ENCODE results near the gene PEX26. TPM values are rescaled to one million over a fixed set of nuclear protein-coding genes. Genes with fewer than 3 reads are reported as not detected.

Gene PEX26
- total RNA-seq, 2 experiments from 2014 or later = 56.3 to 56.8 TPM

DNA sequence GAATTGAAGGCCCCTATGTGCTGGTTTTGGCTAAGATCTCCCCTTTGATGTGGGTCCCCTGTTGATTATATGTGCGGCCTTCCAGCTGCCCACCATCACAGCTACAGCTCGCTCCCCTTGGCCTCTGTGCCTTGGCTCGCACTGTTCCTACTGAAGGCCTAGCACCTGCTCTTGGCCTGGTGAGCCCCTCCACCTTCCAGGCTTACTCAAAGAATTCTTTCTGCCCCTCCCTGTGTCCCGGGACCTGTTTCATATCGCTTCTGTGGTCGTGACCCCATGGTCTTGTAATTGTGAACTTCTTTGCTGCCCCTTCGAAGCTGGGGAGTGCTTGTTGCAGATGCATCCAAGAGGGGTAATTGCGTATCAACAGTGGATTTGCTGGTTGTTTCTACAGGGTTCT is 12.5 kb downstream of the PEX26 start:
- Mint-ChIP-seq H3K9me3 (no peaks in the 10 kb centered on the region), H3K27ac (no peak overlapping the region), H3K4me3 (no peak overlapping the region)

GRCh38 chr22:18091478-18091877 is 13.7 kb downstream of the PEX26 start:
- Mint-ChIP-seq H3K27ac (peak overlapping the region; percentile 89), H3K36me3 (peaks cover 50% of the 10 kb centered on the region), H3K4me3 (peak overlapping the region; percentile 72), H3K27me3 (no peaks in the 10 kb centered on the region), H3K4me1 (ENCODE audit: low read depth) (peaks cover 45% of the 10 kb centered on the region), H3K9me3 (no peaks in the 10 kb centered on the region)
- peak; percentile 36 for DNase-seq
- ChIA-PET CTCF (interaction anchor here (1.2 to 1.9 kb wide), 2 partner anchors 14 to 16 kb away, joined by 5 to 6 read pairs; partner anchors contain the start of gene PEX26), POLR2A (interaction anchor here (1.1 to 1.8 kb wide), 2 partner anchors 13 to 15 kb away, joined by 9 read pairs; partner anchors contain the start of gene PEX26)
- intact Hi-C loops (cut with micrococcal nuclease) = no loop called here

More for the DNA sequence above, 12.5 kb downstream of the PEX26 start:
- POLR2A ChIA-PET = interaction anchor here (3.2 kb wide), 1 partner anchor 12 kb away, joined by 24 read pairs; the partner anchor contains the start of gene PEX26
- peaks cover 38% of the 10 kb centered on the region for H3K4me1 Mint-ChIP-seq (ENCODE audit: low read depth)
- no peak for DNase-seq
- CTCF ChIA-PET = interaction anchor here (1.0 to 1.9 kb wide), 3 partner anchors 12 to 15 kb away, joined by 3 to 6 read pairs (median 5); partner anchors contain the start of gene PEX26
- intact Hi-C loops (cut with micrococcal nuclease) = no loop called here
- peaks cover 46% of the 10 kb centered on the region for H3K36me3 Mint-ChIP-seq
- H3K27me3 Mint-ChIP-seq = no peaks in the 10 kb centered on the region

DNA sequence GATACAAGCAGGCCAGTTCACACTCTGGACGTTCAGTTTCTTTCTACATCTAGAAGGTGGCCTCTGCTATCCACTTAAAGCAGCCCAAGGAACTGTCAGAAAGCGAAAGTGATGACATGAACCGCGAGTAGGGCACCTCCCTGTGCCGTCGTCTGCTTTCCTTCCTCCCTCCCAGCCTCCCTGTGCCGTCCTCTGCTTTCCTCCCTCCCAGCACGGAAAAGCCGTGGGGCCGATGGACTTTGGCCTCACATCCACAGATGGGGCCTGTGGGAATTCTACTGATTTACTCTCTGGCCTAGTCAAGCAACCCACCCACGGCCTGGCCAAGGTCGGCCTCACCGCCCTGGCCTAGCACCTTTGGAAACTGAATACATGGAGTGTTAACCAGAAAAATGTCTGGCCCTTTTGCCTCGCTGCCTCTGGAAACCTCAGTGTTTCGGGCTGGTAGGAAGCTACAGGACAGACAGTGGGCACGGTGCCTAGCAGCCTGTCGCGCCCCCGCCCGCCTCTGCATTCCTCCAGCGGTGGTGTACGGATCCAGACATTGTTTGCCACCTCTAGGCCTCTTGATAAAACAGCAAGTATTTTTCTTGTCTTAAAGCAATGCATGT is 14.2 kb downstream of the PEX26 start:
- H3K36me3 Mint-ChIP-seq = peaks cover 55% of the 10 kb centered on the region
- peak overlapping the region; percentile 72 for H3K4me3 Mint-ChIP-seq
- ChIA-PET CTCF (interaction anchor here (1.9 kb wide), 1 partner anchor 17 kb away, joined by 6 read pairs; no protein-coding TSS in a partner anchor), POLR2A (interaction anchor here (1.1 to 1.8 kb wide), 2 partner anchors 14 kb away, joined by 9 read pairs; partner anchors contain the start of gene PEX26)
- intact Hi-C loops (cut with micrococcal nuclease) = no loop called here
- DNase-seq = peak; percentile 66
- peaks cover 50% of the 10 kb centered on the region for H3K4me1 Mint-ChIP-seq (ENCODE audit: low read depth)
- no peaks in the 10 kb centered on the region for H3K27me3 Mint-ChIP-seq
- H3K27ac Mint-ChIP-seq = peak overlapping the region; percentile 89
- H3K9me3 Mint-ChIP-seq = peaks cover 2% of the 10 kb centered on the region

- ChIA-PET CTCF (interaction anchor here (0.8 kb wide), 1 partner anchor 21 kb away, joined by 3 read pairs; no protein-coding TSS in a partner anchor), POLR2A (interaction anchor here (1.8 kb wide), 1 partner anchor 16 kb away, joined by 7 read pairs; the partner anchor contains the start of gene PEX26)
- H3K9me3 Mint-ChIP-seq = peaks cover 2% of the 10 kb centered on the region
- no peak overlapping the region for H3K27ac Mint-ChIP-seq
- intact Hi-C loops (cut with micrococcal nuclease) = no loop called here
- no peak overlapping the region for H3K4me3 Mint-ChIP-seq
- DNase-seq = no peak
- no peaks in the 10 kb centered on the region for H3K27me3 Mint-ChIP-seq
- H3K36me3 Mint-ChIP-seq = peaks cover 40% of the 10 kb centered on the region
- H3K4me1 Mint-ChIP-seq (ENCODE audit: low read depth) = peaks cover 42% of the 10 kb centered on the region
These were observed 15.9 kb downstream of the PEX26 start for GRCh38 chr22:18093661-18094060.

GRCh38 chr22:18095101-18095805 is 17.5 kb downstream of the PEX26 start:
- CTCF ChIA-PET = interaction anchor here (0.6 to 1.1 kb wide), 3 partner anchors 12 to 353 kb away, joined by 3 to 4 read pairs (median 3); partner anchors contain the start of gene PEX26
- peaks cover 34% of the 10 kb centered on the region for H3K4me1 Mint-ChIP-seq (ENCODE audit: low read depth)
- no peaks in the 10 kb centered on the region for H3K27me3 Mint-ChIP-seq
- POLR2A ChIA-PET = interaction anchor here (0.9 to 1.8 kb wide), 3 partner anchors 11 to 18 kb away, joined by 3 to 7 read pairs (median 5); partner anchors contain the start of gene PEX26
- H3K27ac Mint-ChIP-seq = no peak overlapping the region
- peak; percentile 38 for DNase-seq
- H3K9me3 Mint-ChIP-seq = peaks cover 2% of the 10 kb centered on the region
- H3K4me3 Mint-ChIP-seq = no peak overlapping the region
- peaks cover 40% of the 10 kb centered on the region for H3K36me3 Mint-ChIP-seq
- intact Hi-C loops (cut with micrococcal nuclease) = no loop called here

- peaks cover 2% of the 10 kb centered on the region for H3K9me3 Mint-ChIP-seq
- peaks cover 24% of the 10 kb centered on the region for H3K4me1 Mint-ChIP-seq (ENCODE audit: low read depth)
- no peak overlapping the region for H3K4me3 Mint-ChIP-seq
- POLR2A ChIA-PET = interaction anchor here (1.1 kb wide), 1 partner anchor 10 kb away, joined by 3 read pairs; no protein-coding TSS in a partner anchor
- peak overlapping the region; percentile 16 for H3K27ac Mint-ChIP-seq
- H3K36me3 Mint-ChIP-seq = peaks cover 48% of the 10 kb centered on the region
- CTCF ChIA-PET = no interaction called here
- DNase-seq = peak; percentile 56
- intact Hi-C loops (cut with micrococcal nuclease) = loop anchor here (1.0 kb wide), 1 partner anchor 9 kb away; no protein-coding TSS in a partner anchor
- no peaks in the 10 kb centered on the region for H3K27me3 Mint-ChIP-seq
These were observed 19.0 kb downstream of the PEX26 start for GRCh38 chr22:18096823-18097222.

- H3K4me3 Mint-ChIP-seq = no peak overlapping the region
- H3K27ac Mint-ChIP-seq = no peak overlapping the region
- peaks cover 57% of the 10 kb centered on the region for H3K36me3 Mint-ChIP-seq
- H3K27me3 Mint-ChIP-seq = no peaks in the 10 kb centered on the region
- intact Hi-C loops (cut with micrococcal nuclease) = no loop called here
- CTCF ChIA-PET = interaction anchor here (1.7 kb wide), 1 partner anchor 10 kb away, joined by 4 read pairs; the partner anchor contains the start of gene TUBA8
- peaks cover 41% of the 10 kb centered on the region for H3K4me1 Mint-ChIP-seq (ENCODE audit: low read depth)
- H3K9me3 Mint-ChIP-seq = peaks cover 16% of the 10 kb centered on the region
- no peak for DNase-seq
- POLR2A ChIA-PET = no interaction called here
These were observed 23.0 kb downstream of the PEX26 start for GRCh38 chr22:18100781-18101180.

DNA sequence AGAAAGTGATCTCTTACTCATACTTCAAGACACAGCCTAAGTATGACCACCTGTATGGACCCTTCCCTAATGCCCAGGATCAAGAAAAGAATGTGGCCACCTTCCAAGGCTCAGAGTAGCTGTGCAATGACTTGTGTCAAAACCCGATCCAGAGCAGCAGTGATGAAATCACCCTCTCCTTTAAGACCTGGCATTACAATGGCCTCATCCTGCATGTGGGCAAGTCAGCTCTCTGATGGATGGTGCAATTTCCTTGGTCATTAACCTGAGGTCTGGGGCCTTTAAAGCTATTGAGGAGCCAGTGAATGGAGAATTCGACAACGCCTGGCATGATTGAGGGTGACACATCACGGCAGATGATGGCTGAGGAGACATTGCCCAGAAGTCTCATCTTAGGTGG is 23.7 kb downstream of the PEX26 start:
- Mint-ChIP-seq H3K36me3 (peaks cover 57% of the 10 kb centered on the region), H3K4me3 (no peak overlapping the region), H3K27me3 (no peaks in the 10 kb centered on the region), H3K27ac (no peak overlapping the region), H3K9me3 (peaks cover 21% of the 10 kb centered on the region), H3K4me1 (ENCODE audit: low read depth) (peaks cover 40% of the 10 kb centered on the region)
- intact Hi-C loops (cut with micrococcal nuclease) = no loop called here
- CTCF ChIA-PET = no interaction called here
- POLR2A ChIA-PET = no interaction called here
- DNase-seq = no peak

DNA sequence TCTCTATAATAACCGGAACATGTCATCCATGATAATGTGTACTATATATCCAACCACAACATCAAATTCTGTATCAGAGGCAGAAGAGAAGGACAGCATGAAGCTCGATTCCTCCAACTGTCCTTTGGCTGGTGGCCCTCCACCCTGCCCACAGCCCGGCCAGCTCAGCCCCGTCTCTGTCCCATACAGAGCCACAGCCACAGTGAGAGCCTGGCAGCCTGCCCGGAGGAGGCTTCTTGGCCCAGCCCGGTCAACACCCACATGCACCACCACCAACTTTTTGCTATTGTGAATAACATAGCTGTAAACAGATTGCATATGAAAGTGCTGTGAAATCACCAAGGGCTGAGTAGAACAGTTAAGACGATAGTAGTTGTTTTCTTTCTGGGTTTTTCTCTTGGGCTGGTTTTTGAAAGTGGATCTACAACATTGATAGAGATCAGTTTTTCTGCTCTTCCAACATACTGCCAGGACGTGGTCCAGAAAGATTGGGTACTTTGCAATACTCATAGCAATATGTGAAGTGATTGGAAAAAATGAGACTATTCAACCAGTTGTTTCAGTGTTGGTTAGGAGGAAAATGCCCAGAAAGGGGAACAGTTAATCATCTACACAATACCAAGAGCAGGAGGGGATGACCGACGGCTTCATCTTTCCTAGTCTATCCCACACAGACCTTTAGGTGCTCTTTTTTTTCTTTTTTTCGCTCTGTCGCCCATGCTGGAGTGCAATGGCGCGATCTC is 25.9 kb downstream of the PEX26 start:
- no peak overlapping the region for H3K4me3 Mint-ChIP-seq
- H3K9me3 Mint-ChIP-seq = peaks cover 38% of the 10 kb centered on the region
- peaks cover 48% of the 10 kb centered on the region for H3K4me1 Mint-ChIP-seq (ENCODE audit: low read depth)
- peak overlapping the region; percentile 63 for H3K27ac Mint-ChIP-seq
- ChIA-PET POLR2A (interaction anchor here (0.6 kb wide), 1 partner anchor 868 kb away, joined by 3 read pairs; no protein-coding TSS in a partner anchor), CTCF (interaction anchor here (1.3 kb wide), 1 partner anchor 27 kb away, joined by 5 read pairs; no protein-coding TSS in a partner anchor)
- H3K36me3 Mint-ChIP-seq = peaks cover 64% of the 10 kb centered on the region
- intact Hi-C loops (cut with micrococcal nuclease) = no loop called here
- H3K27me3 Mint-ChIP-seq = peaks cover 6% of the 10 kb centered on the region
- peak; percentile 43 for DNase-seq

- H3K4me3 Mint-ChIP-seq = no peak overlapping the region
- no peak for DNase-seq
- intact Hi-C loops (cut with micrococcal nuclease) = no loop called here
These were observed 26.8 kb downstream of the PEX26 start for GRCh38 chr22:18104566-18104965.

DNA sequence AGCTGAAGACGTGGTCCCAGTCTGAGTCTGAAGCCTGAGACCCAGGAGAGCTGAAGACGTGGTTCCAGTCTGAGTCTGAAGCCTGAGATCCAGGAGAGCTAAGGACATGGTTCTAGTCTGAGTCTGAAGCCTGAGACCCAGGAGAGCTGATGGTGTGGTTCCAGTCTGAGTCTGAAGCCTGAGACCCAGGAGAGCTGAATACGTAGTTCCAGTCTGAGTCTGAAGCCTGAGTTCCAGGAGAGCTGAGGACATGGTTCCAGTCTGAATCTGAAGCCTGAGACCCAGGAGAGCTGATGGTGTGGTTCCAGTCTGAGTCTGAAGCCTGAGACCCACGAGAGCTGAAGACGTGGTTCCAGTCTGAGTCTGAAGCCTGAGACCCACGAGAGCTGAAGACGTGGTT is 28.2 kb downstream of the PEX26 start:
- peaks cover 38% of the 10 kb centered on the region for H3K9me3 Mint-ChIP-seq
- H3K36me3 Mint-ChIP-seq = peaks cover 52% of the 10 kb centered on the region
- DNase-seq = peak; percentile 63
- peak overlapping the region; percentile 12 for H3K4me3 Mint-ChIP-seq
- peaks cover 17% of the 10 kb centered on the region for H3K27me3 Mint-ChIP-seq
- intact Hi-C loops (cut with micrococcal nuclease) = loop anchor here (1.0 to 5.0 kb wide), 4 partner anchors 10 to 339 kb away; partner anchors contain the start of genes PEX26 and USP18
- ChIA-PET POLR2A (interaction anchor here (0.7 to 2.0 kb wide), 7 partner anchors 9 to 218 kb away, joined by 3 to 12 read pairs (median 5); partner anchors contain the start of gene PEX26), CTCF (interaction anchor here (0.7 to 1.5 kb wide), 5 partner anchors 9 to 299 kb away, joined by 3 to 5 read pairs (median 3); partner anchors contain the start of gene PEX26)
- peak overlapping the region; percentile 82 for H3K27ac Mint-ChIP-seq
- peaks cover 62% of the 10 kb centered on the region for H3K4me1 Mint-ChIP-seq (ENCODE audit: low read depth)

More at GRCh38 chr22:18104566-18104965, 26.8 kb downstream of the PEX26 start:
- H3K27ac Mint-ChIP-seq = no peak overlapping the region
- ChIA-PET POLR2A (no interaction called here), CTCF (interaction anchor here (1.3 kb wide), 1 partner anchor 28 kb away, joined by 5 read pairs; no protein-coding TSS in a partner anchor)
- peaks cover 38% of the 10 kb centered on the region for H3K9me3 Mint-ChIP-seq
- peaks cover 10% of the 10 kb centered on the region for H3K27me3 Mint-ChIP-seq
- H3K36me3 Mint-ChIP-seq = peaks cover 59% of the 10 kb centered on the region
- peaks cover 51% of the 10 kb centered on the region for H3K4me1 Mint-ChIP-seq (ENCODE audit: low read depth)

Measured in activated CD4-positive, alpha-beta memory T cell treated with anti-CD3 and anti-CD28 coated beads for 36 hours (primary cell).